ENCODE measurements around the gene PPP1R9B.

The PPP1R9B gene

DNA sequence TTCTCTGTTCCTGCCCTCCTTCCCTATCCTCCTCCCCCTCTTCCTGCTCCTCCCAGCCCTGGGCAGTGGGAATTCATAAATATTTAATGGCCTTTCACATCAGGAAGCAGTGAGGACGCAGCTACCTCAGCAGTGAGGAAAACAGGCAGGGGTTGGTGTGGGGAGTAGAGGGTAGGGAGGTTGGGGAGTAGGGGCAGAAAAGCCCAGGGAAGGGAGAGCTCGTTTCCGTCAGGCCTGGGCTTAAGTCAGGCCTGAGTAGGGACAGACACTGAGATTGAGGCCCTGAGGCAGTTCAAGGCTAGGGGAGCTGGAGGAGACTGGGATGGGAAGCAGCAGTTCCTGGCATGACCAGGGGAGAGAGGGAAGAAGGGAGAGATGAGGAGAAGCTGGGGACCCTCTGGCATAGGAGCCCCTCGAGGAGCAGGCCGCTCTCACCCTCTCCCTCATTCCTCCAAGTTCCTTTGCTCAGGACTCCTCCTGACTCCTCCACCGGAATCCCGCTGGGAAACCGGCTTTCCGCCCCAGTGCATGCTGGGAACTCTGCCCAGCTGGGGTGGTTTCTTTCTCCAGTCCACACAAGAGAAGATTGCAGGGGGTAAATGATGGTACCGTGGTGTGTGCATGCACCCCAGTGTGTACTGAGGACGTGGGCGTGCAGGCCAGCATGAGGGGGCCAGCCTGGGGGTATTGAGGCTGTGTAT is 26.7 kb downstream of the PPP1R9B start:
- DNase-seq: peak; percentile 41

- no peak for DNase-seq
Measured at GRCh38 chr17:50122945-50123344, 27.5 kb downstream of the PPP1R9B start.

- DNase-seq: no peak
Measured at GRCh38 chr17:50120475-50121253, 29.8 kb downstream of the PPP1R9B start.

- no peak for DNase-seq
Measured at GRCh38 chr17:50118828-50119218, 31.7 kb downstream of the PPP1R9B start.

DNA sequence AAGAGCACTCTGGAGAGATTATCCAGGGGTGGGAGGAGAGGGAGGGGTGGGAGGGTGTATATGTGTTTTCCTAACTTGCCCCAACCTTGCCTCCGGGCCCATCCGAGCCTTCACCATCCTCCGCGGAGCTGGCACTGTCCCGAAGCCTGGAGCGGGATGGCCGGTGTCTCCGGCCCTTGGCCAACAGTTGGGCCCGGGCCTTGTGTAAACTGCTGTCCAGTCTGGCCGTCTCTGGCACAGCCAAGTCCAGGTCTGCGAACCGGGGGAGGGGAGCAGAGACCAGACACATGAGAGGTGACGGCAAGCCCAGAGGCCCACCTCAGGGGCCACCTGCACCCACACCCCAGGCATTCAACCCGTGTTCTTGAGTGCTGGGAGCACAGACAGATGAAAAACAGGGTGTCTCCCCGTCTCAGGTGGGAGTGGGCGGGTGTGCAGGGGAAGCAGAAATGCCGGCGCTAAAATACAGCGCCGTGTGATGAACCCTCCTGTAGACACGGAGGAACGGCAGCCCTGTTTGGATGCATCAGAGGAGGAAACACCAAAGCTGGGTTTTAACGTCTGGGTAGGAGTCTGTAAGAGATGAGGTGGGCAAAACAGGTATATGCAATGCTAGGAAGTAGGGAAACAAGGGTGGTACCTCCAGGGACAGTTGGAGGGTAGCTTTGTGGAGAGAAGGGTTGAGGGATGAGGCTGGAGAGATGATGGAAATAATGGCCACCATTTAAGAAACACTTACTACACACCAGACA is 32.2 kb downstream of the PPP1R9B start:
- DNase-seq: no peak

DNA sequence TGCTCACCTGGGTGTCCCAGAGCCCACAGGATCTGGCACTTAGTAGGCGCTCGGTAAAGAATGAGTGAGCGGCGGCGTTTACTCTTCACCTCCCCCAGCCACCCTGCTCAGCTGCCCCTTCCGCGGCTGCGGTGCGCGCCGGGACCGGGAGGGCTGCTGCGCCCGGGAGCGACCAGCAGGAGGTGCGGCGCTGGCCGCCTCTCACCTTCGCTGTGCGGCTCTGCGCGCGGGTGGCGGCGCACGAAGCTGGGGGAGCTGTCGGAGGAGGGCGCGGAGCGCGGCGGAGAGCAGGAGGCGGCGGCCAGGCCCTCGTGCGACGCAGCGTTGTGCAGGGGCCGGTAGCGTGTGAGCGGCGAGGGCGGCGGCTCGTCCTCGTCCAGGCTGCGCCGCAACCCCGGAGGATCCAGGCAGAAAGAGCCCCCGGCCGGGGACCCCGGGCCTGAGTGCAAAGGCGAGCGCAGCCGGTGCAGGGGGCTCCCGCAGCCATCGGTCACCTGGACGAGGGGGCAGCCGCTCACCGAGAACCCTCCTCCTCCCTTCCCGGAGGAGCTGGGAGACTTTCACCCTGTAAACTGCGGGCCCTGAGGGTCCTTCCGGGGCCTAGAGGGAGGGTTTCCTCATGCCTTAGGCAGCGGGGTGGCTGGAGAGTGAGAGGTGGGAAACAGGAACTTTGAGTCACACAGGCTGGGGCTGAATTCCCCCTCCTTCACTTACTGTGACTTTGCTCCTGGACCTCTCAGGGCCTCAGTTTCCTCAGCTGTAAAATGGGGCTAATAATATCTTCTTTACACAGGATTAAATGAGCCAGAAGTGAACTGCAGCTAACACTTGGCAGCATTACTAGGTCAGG is 33.0 kb downstream of the PPP1R9B start:
- peak; percentile 78 for DNase-seq

GRCh38 chr17:50115756-50116155 is 34.7 kb downstream of the PPP1R9B start:
- DNase-seq: no peak

GRCh38 chr17:50114849-50115357 is 35.6 kb downstream of the PPP1R9B start:
- peak; percentile 14 for DNase-seq

DNA sequence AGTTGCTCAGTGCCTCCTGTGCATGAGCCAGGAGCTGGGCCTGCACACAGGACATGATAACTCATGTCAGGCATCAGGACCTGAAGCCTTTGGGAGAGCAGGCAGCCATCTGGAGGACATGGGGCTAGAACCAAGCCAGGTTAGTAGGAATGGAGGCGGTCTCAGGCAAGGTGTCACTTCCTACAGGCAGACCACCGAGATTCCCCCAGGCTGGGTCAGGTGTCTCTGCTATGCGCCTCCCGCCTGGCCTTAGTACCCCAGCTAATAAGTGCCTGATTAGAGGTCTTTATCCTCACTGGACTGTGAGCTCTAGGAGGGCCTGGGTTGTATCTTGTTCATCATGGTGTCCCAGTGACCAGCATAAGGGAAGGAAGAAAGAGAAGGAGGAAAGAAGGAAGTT is 36.1 kb downstream of the PPP1R9B start:
- DNase-seq: no peak

GRCh38 chr17:50113624-50114320 is 36.7 kb downstream of the PPP1R9B start:
- no peak for DNase-seq

DNA sequence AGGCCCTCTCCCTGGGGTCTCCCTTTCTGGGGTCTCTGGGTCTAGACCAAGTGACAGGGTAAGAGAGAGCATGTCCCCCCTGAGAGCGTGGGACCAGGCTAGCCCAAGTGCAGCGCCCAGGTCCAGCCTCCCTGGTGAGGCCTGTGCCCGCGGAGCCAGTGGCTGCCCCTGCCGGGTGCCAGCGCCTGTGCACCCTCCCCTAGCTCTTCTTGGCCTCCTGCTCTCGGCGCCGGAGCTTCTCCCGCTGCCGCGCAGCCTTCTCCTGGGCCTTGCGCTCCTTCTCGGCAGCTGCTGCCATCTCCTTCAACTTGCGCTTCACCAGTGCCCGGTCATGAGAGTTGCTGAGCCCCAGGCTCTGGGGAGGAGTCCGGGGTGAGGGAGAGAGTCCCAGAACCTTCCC is 37.8 kb downstream of the PPP1R9B start:
- no peak for DNase-seq

DNA sequence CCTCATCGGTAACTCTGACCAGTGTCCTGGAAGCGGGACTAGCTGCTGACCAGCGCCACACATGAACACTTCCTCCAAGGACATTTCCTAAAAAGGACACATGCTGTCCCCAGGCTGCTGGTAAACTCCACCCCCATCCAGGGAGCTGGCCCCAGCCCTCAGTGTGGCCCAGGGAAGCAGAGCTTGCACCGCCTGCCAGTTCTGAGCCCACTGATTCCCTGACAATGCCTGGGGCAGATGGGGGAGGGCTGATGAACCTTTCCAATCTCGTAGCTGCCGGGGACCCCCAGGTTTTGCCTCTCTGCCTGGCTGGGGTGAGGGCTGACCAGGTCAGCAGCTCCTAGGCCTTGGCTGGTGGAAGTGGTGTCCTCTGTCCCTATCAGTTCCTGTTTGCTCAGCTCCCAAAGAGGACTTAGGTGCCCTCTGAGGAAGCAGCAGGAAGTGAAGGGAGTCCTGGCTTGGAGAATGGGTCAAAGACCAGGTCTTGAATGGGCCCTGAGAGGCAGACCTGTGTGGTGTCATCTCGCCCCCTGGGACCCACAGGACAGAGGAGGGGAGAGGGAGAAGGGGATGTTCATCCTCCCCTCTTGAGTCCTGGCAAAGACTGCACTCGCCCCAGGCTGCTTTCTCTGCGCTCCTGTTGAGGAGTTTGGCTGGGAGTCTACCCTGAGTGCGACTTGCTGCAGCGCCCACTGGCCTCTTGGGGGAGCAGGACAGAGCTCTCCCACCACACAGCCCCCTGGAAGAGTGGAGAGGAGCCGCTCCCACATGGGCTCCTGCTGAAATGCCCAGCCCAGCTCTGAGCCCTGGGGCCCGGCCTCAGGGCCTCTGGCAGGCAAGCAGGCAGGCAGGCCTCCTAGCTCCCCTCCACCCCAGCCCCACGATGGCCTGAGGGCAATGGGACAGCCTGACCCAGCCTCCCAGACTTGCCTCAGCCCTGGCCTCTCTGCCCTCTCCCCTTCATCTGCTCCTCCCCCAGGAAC is 38.5 kb downstream of the PPP1R9B start:
- no peak for DNase-seq

DNA sequence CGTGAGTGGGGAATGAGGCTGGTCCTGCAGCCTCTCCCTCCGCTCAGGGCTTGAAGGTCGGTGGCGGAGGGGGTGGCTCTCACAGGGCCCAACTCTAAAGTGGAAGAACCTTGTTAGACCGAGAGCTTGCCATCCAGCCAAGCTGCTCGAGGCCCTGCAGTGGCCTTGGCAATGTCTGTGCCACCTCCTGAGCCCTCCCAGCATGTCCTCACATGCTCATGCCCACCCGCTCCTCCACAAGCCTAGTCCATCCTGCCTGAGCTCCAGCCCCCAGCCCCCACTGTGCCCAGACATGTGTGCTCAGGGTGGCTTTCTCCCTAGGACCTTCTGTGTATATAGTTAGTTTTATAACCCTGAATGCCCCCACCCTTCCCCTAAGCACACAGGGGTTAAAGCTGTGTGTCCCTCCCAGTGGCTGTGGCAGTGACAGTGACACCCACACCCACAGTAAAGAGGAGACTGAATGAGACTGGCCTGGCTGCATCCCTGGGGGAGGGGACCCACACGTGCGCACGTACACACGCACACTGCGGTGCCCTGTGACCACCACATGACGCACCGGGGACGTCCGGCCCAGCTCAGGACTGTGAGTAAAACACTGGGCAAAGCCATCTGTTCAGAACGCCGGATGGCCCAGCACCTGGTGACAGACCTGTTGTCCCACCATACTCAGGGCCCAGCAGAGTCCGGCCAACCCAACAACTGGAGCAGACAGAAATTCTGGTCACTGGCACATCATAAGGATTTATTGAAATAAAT is 39.7 kb downstream of the PPP1R9B start:
- no peak for DNase-seq

DNA sequence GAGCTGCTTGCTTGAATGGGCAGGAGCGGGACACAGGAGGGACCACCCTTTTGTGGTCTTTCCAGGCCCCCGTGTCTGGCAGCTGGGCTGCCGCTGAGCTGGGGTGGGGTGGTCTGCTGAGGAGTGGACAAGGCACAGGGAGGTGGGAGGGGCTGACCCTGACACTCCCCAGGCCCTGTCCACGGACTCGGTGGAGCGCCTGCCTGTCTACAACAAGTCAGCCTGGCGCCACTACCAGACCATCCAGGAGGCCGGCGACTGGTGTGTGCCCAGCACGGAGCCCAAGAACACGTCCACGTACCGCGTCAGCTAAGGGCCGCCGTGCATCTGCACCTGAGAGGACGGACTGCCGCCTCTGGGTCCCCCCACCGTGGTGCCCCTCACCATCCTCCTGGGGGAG is 40.7 kb downstream of the PPP1R9B start:
- DNase-seq: no peak

DNA sequence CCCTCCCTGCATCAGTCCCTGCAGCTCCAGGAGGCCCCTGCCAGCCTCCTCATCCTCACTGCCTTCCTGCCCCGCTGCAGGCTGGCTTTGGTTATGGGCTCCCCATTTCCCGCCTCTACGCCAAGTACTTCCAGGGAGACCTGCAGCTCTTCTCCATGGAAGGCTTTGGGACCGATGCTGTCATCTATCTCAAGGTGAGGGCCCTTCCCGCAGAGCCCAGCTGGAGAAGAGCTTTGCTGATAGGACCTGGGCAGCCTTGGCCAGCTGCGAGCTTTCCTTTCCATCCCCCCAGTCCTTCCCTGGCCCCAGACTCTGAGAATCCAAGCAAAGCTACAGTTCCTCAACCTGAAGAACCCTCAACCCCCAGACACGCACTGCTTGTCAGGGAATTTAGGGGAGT is 41.3 kb downstream of the PPP1R9B start:
- DNase-seq: no peak

GRCh38 chr17:50108556-50108955 is 41.9 kb downstream of the PPP1R9B start:
- DNase-seq: no peak

- no peak for DNase-seq
Measured at GRCh38 chr17:50107790-50108414, 42.6 kb downstream of the PPP1R9B start.

- DNase-seq: no peak
Measured at GRCh38 chr17:50106393-50107131, 43.9 kb downstream of the PPP1R9B start.

DNA sequence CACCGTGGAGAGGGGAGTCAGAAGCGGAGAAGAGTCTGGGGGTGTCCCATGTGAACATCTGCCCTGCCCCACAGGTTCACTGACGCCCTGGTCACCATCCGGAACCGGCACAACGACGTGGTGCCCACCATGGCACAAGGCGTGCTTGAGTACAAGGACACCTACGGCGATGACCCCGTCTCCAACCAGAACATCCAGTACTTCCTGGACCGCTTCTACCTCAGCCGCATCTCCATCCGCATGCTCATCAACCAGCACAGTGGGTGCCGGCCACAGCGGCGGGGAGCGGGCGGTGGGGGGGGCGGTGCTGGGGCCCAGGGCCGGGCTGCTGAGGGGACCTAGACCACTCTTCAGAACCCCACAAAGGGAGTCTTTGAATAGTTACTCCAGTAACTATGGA is 44.7 kb downstream of the PPP1R9B start:
- DNase-seq: no peak
